ENCODE data around the gene KCNIP1. TPM values are rescaled to one million over a fixed set of nuclear protein-coding genes. Genes with fewer than 3 reads are reported as not detected.
"Not testable (repeated sequence)": the region's sequence is repeated elsewhere in the genome, so short reads cannot be mapped to it uniquely, and the experiment has no call there.

Gene KCNIP1
- total RNA-seq, 2 experiments from 2014 or later = not detected

- DNase-seq (no peak), ATAC-seq (ENCODE audit: poor library complexity) (no peak)
- CTCF ChIA-PET = no interaction called here
- H3K4me3 Mint-ChIP-seq = no peak overlapping the region
- no peak overlapping the region for H3K27ac ChIP-seq (ENCODE audit: low read depth in 1 of 2, low read length in 2 of 2)
- H3K27ac Mint-ChIP-seq = no peak overlapping the region
- H3K36me3 Mint-ChIP-seq (ENCODE audit: low read depth) = no peaks in the 10 kb centered on the region
- POLR2A ChIA-PET = no interaction called here
- peaks cover 0 to 2% of the 10 kb centered on the region in 2 experiments for H3K27me3 ChIP-seq (ENCODE audit: control insufficient read depth in 1 of 2, insufficient read depth in 2 of 2, low read length in 2 of 2)
- peaks cover 35% of the 10 kb centered on the region for H3K27me3 Mint-ChIP-seq
- no peak for TF ChIP-seq CTCF (IDR thresholded peaks at IDR 0.05)
- no peaks in the 10 kb centered on the region for H3K4me1 Mint-ChIP-seq (ENCODE audit: low read depth)
- H3K4me1 ChIP-seq (ENCODE audit: insufficient read depth, low read length) = no peaks in the 10 kb centered on the region
- no peaks in the 10 kb centered on the region for H3K36me3 ChIP-seq (ENCODE audit: insufficient read depth, low read length)
- H3K4me3 ChIP-seq (ENCODE audit: low read length) = no peak overlapping the region
- peaks cover 0 to 4% of the 10 kb centered on the region in 2 experiments for H3K9me3 ChIP-seq (ENCODE audit: control insufficient read depth in 1 of 2, insufficient read depth in 1 of 2, low read length in 2 of 2)
- no peaks in the 10 kb centered on the region for H3K9me3 Mint-ChIP-seq
- intact Hi-C loops (cut with DNase I, micrococcal nuclease) = no loop called here
Observed at GRCh38 chr5:170753311-170753710, 249.5 kb downstream of the KCNIP1 start.

- H3K4me1 ChIP-seq (ENCODE audit: insufficient read depth, low read length); H3K36me3 ChIP-seq (ENCODE audit: insufficient read depth, low read length); CTCF ChIA-PET; intact Hi-C loops (cut with DNase I, micrococcal nuclease); POLR2A ChIA-PET; H3K36me3 Mint-ChIP-seq (ENCODE audit: low read depth); H3K27ac ChIP-seq (ENCODE audit: low read depth in 1 of 2, low read length in 2 of 2); H3K4me1 Mint-ChIP-seq (ENCODE audit: low read depth); H3K27ac Mint-ChIP-seq; ATAC-seq (ENCODE audit: poor library complexity); H3K4me3 ChIP-seq (ENCODE audit: low read length); H3K9me3 ChIP-seq (ENCODE audit: control insufficient read depth in 1 of 2, insufficient read depth in 1 of 2, low read length in 2 of 2); H3K4me3 Mint-ChIP-seq; H3K27me3 ChIP-seq (ENCODE audit: control insufficient read depth in 1 of 2, insufficient read depth in 2 of 2, low read length in 2 of 2); DNase-seq; H3K9me3 Mint-ChIP-seq: not testable (repeated sequence)
- H3K27me3 Mint-ChIP-seq = peaks cover 30% of the 10 kb centered on the region
Observed at GRCh38 chr5:170754508-170754907, 250.7 kb downstream of the KCNIP1 start.

- intact Hi-C loops (cut with DNase I, micrococcal nuclease) = no loop called here
- ATAC-seq (ENCODE audit: poor library complexity) (no peak), DNase-seq (no peak)
- H3K36me3 ChIP-seq (ENCODE audit: insufficient read depth, low read length) = no peaks in the 10 kb centered on the region
- no peak overlapping the region for H3K4me3 ChIP-seq (ENCODE audit: low read length)
- H3K27me3 ChIP-seq (ENCODE audit: control insufficient read depth in 1 of 2, insufficient read depth in 2 of 2, low read length in 2 of 2) = peaks cover under 1 to 4% of the 10 kb centered on the region in 2 experiments
- Mint-ChIP-seq H3K4me3 (no peak overlapping the region), H3K4me1 (ENCODE audit: low read depth) (no peaks in the 10 kb centered on the region), H3K27me3 (peaks cover 21% of the 10 kb centered on the region), H3K9me3 (no peaks in the 10 kb centered on the region), H3K36me3 (ENCODE audit: low read depth) (no peaks in the 10 kb centered on the region), H3K27ac (no peak overlapping the region)
- ChIA-PET POLR2A (no interaction called here), CTCF (interaction anchor here (0.7 kb wide), 1 partner anchor 10 kb away, joined by 3 read pairs; no protein-coding TSS in a partner anchor)
- no peak for TF ChIP-seq CTCF (IDR thresholded peaks at IDR 0.05)
- peaks cover 0 to 4% of the 10 kb centered on the region in 2 experiments for H3K9me3 ChIP-seq (ENCODE audit: control insufficient read depth in 1 of 2, insufficient read depth in 1 of 2, low read length in 2 of 2)
- H3K27ac ChIP-seq (ENCODE audit: low read depth in 1 of 2, low read length in 2 of 2) = no peak overlapping the region
- H3K4me1 ChIP-seq (ENCODE audit: insufficient read depth, low read length) = no peaks in the 10 kb centered on the region
Observed at GRCh38 chr5:170755679-170756456, 252.0 kb downstream of the KCNIP1 start.

GRCh38 chr5:170756691-170757090, 252.9 kb downstream of the KCNIP1 start:
- H3K27me3 ChIP-seq (ENCODE audit: control insufficient read depth in 1 of 2, insufficient read depth in 2 of 2, low read length in 2 of 2) = peaks cover 0 to 9% of the 10 kb centered on the region in 2 experiments
- no peak for ATAC-seq (ENCODE audit: poor library complexity)
- Mint-ChIP-seq H3K36me3 (ENCODE audit: low read depth) (no peaks in the 10 kb centered on the region), H3K4me1 (ENCODE audit: low read depth) (no peaks in the 10 kb centered on the region), H3K27ac (no peak overlapping the region), H3K4me3 (no peak overlapping the region), H3K27me3 (peaks cover 22% of the 10 kb centered on the region), H3K9me3 (no peaks in the 10 kb centered on the region)
- intact Hi-C loops (cut with DNase I, micrococcal nuclease) = no loop called here
- TF ChIP-seq CTCF (IDR thresholded peaks at IDR 0.05) = no peak
- DNase-seq = no peak
- H3K4me1 ChIP-seq (ENCODE audit: insufficient read depth, low read length) = no peaks in the 10 kb centered on the region
- H3K36me3 ChIP-seq (ENCODE audit: insufficient read depth, low read length) = no peaks in the 10 kb centered on the region
- no peak overlapping the region for H3K27ac ChIP-seq (ENCODE audit: low read depth in 1 of 2, low read length in 2 of 2)
- ChIA-PET POLR2A (no interaction called here), CTCF (no interaction called here)
- no peak overlapping the region for H3K4me3 ChIP-seq (ENCODE audit: low read length)
- H3K9me3 ChIP-seq (ENCODE audit: control insufficient read depth in 1 of 2, insufficient read depth in 1 of 2, low read length in 2 of 2) = peaks cover 0 to 4% of the 10 kb centered on the region in 2 experiments

Measured in CD4-positive, alpha-beta T cell (primary cell).